K562 (cell line): ENCODE results near the gene HOTAIR. TPM values are rescaled to one million over a fixed set of nuclear protein-coding genes. Genes with fewer than 3 reads are reported as not detected.
A peak's percentile ranks its signal among the peaks of the same experiment; 100 is the strongest.

Experiments
- ATAC-seq: fragments of 200-7000 bp; cut with Tn5 transposase; 3 replicates; pipeline ENCODE4 v1.9.1; 2020; ENCODE audit warnings: moderate library complexity
- BruUV-seq: library from RNA; stranded (reverse); fragments of 400-500 nt; replicated peaks from 2 replicates; lab custom pipeline; 2021; lab: Mats Ljungman, UMichigan
- CTCF ChIA-PET: fragments of 300-600 bp; formaldehyde crosslinking; extraction: SDS; loops from one replicate; lab custom pipeline; 2021; ENCODE audit warnings: low intra/inter-chr PET ratio; lab: Yijun Ruan, JAX
- POLR2A ChIA-PET: fragments of 300-600, 350-650 bp; sonication (Branson Sonifier 250); formaldehyde crosslinking; extraction: SDS; loops from one replicate; lab custom pipeline; 2021; ENCODE audit warnings: antibody characterized with exemption, inconsistent platforms; lab: Yijun Ruan, JAX
- DNase-seq, 4 experiments: peaks; one replicate each; pipeline versions ENCODE4 v3.0.0 to v3.0.0-alpha.2; 2011 to 2018; ENCODE audit warnings: low spot score in 3 of 4, mixed read lengths in 3 of 4; ENCODE audit errors: extremely low read depth in 1 of 4
- FAIRE-seq: peaks from 2 replicates; lab custom pipeline; 2011; peaks lifted over from hg19 to GRCh38; lab: Jason Lieb, UNC
- H2AFZ ChIP-seq: 2 replicates; pipeline ENCODE4 v1.6.0; 2011; ENCODE audit warnings: low read depth, low read length, control low read depth, inconsistent platforms
- H3K27ac ChIP-seq: fragments of 200-600 bp; 3 replicates; pipeline ENCODE4 v1.8.0; 2011; ENCODE audit warnings: low read depth, mild to moderate bottlenecking, control low read depth, inconsistent platforms, low read length, moderate library complexity, mixed read lengths; ENCODE audit errors: extremely low read depth
- H3K27me3 ChIP-seq, 2 experiments: fragments of 300-600 bp in 1 of 2; 2 replicates in 1 of 2; 3 replicates in 1 of 2; pipeline versions ENCODE4 v1.6.0 to v1.8.0; 2011; ENCODE audit warnings: inconsistent platforms in 2 of 2, low read length in 2 of 2, mild to moderate bottlenecking in 1 of 2, mixed read lengths in 1 of 2, moderate library complexity in 1 of 2; ENCODE audit not compliant: control insufficient read depth in 2 of 2, insufficient read depth in 2 of 2
- H3K36me3 ChIP-seq: fragments of 300-600 bp; 3 replicates; pipeline ENCODE4 v1.8.0; 2011; ENCODE audit warnings: mild to moderate bottlenecking, low read length, inconsistent platforms; ENCODE audit not compliant: control insufficient read depth, insufficient read depth
- H3K4me1 ChIP-seq, 2 experiments: fragments of 200-600 bp in 1 of 2; replicated peaks in 1 of 2; 2 replicates in 1 of 2; 3 replicates in 1 of 2; pipeline versions ENCODE4 v1.5.1 to v1.8.0; 2011; ENCODE audit warnings: inconsistent platforms in 2 of 2, low read length in 2 of 2, mild to moderate bottlenecking in 1 of 2, mixed read lengths in 1 of 2, moderate library complexity in 1 of 2; ENCODE audit not compliant: control insufficient read depth in 2 of 2, insufficient read depth in 2 of 2
- H3K4me2 ChIP-seq: 2 replicates; pipeline ENCODE4 v1.6.1; 2011; ENCODE audit warnings: low read length, control low read depth, inconsistent platforms, mixed read lengths; ENCODE audit not compliant: insufficient read depth
- H3K4me3 ChIP-seq: fragments of 200-600 bp; sonication (generic), shearing (Covaris generic); 2 replicates; pipeline ENCODE4 v1.5.1; 2016; ENCODE audit warnings: control low read depth, inconsistent platforms
- H3K79me2 ChIP-seq: fragments of 200-600 bp; 3 replicates; pipeline ENCODE4 v1.8.0; 2011; ENCODE audit warnings: low read length, inconsistent platforms; ENCODE audit not compliant: control insufficient read depth, insufficient read depth
- H3K9ac ChIP-seq, 2 experiments: 2 replicates each; pipeline versions ENCODE4 v1.6.0 to v1.6.1; 2011; ENCODE audit warnings: low read depth in 2 of 2, low read length in 2 of 2, control low read depth in 1 of 2, inconsistent platforms in 1 of 2, mild to moderate bottlenecking in 1 of 2, mixed read lengths in 1 of 2; ENCODE audit not compliant: insufficient read depth in 1 of 2
- H3K9me1 ChIP-seq: one replicate; pipeline ENCODE4 v1.6.0; 2011; ENCODE audit warnings: inconsistent platforms, mild to moderate bottlenecking, low read length, moderate library complexity; ENCODE audit not compliant: control insufficient read depth, insufficient read depth
- H3K9me3 ChIP-seq: replicated peaks from 2 replicates; pipeline ENCODE4 v1.5.1; 2011; ENCODE audit warnings: low read depth, low read length, inconsistent platforms; ENCODE audit not compliant: control insufficient read depth, insufficient read depth
- H4K20me1 ChIP-seq: replicated peaks from 2 replicates; pipeline ENCODE4 v1.6.1; 2011; ENCODE audit warnings: low read length, inconsistent platforms, mixed read lengths; ENCODE audit not compliant: control insufficient read depth, insufficient read depth
- MIER1 ChIP-seq: fragments of 450-650 bp; IDR thresholded peaks from 2 replicates; pipeline ENCODE4 v1.6.1; 2016; ENCODE audit warnings: antibody characterized with exemption, mild to moderate bottlenecking, low read depth
- MTA1 ChIP-seq: fragments of 450-650 bp; IDR thresholded peaks from 2 replicates; pipeline ENCODE4 v1.6.1; 2017; ENCODE audit warnings: borderline replicate concordance
- MTA3 ChIP-seq: fragments of 450-650 bp; formaldehyde crosslinking; IDR thresholded peaks from 2 replicates; pipeline ENCODE4 v1.6.1; 2017; ENCODE audit warnings: mild to moderate bottlenecking, borderline replicate concordance
- MYBL2 ChIP-seq, 2 experiments: fragments of 450-650 bp in 1 of 2; sonication (generic) in 1 of 2; formaldehyde crosslinking in 1 of 2; IDR thresholded peaks; 2 replicates each; pipeline versions ENCODE4 v1.6.1 to v1.8.1; 2017 to 2022; ENCODE audit warnings: borderline replicate concordance in 1 of 2, inconsistent platforms in 1 of 2, low read depth in 1 of 2, mild to moderate bottlenecking in 1 of 2, missing genetic modification reagents in 1 of 2, moderate library complexity in 1 of 2
- NFIC ChIP-seq: fragments of 450-650 bp; IDR thresholded peaks from 2 replicates; pipeline ENCODE4 v1.6.1; 2017; ENCODE audit warnings: mild to moderate bottlenecking, inconsistent platforms
- PBX2 ChIP-seq, 2 experiments: IDR thresholded peaks in 1 of 2; conservative IDR thresholded peaks in 1 of 2; 2 replicates each; pipeline ENCODE4 v1.6.1; 2016; ENCODE audit warnings: low read depth in 2 of 2, mild to moderate bottlenecking in 1 of 2, missing compliant biosample characterization in 1 of 2, missing genetic modification characterization in 1 of 2, moderate library complexity in 1 of 2
- PCBP2 ChIP-seq: fragments of 200-400 bp; formaldehyde crosslinking; IDR thresholded peaks from 2 replicates; pipeline ENCODE4 v1.6.1; 2018; ENCODE audit warnings: low read length, low read depth, mild to moderate bottlenecking, moderate library complexity; ENCODE audit not compliant: poor library complexity, severe bottlenecking
- PHB2 ChIP-seq: fragments of 450-650 bp; IDR thresholded peaks from 2 replicates; pipeline ENCODE4 v1.6.1; 2017; ENCODE audit warnings: low read depth
- PHF21A ChIP-seq: fragments of 450-650 bp; IDR thresholded peaks from 2 replicates; pipeline ENCODE4 v1.6.1; 2017; ENCODE audit warnings: low read depth, borderline replicate concordance
- PKNOX1 ChIP-seq: fragments of 450-650 bp; IDR thresholded peaks from 2 replicates; pipeline ENCODE4 v1.6.1; 2016
- PTBP1 ChIP-seq: fragments of 200-400 bp; formaldehyde crosslinking; IDR thresholded peaks from 2 replicates; pipeline ENCODE4 v1.6.1; 2017; ENCODE audit warnings: low read depth, low read length
- RAD51 ChIP-seq: fragments of 450-650 bp; IDR thresholded peaks from 2 replicates; pipeline ENCODE4 v1.7.1; 2016; ENCODE audit warnings: low read depth, mild to moderate bottlenecking, borderline replicate concordance
- SMARCE1 ChIP-seq: fragments of 450-650 bp; IDR thresholded peaks from 2 replicates; pipeline ENCODE4 v1.7.1; 2016; ENCODE audit warnings: mild to moderate bottlenecking
- TFAM ChIP-seq: fragments of 250-450 bp; sonication (Bioruptor Pico); conservative IDR thresholded peaks from 2 replicates; pipeline ENCODE4 v1.5.0; 2021; ENCODE audit warnings: mild to moderate bottlenecking, moderate library complexity
- THRA ChIP-seq: fragments of 450-650 bp; IDR thresholded peaks from 2 replicates; pipeline ENCODE4 v1.6.1; 2017; ENCODE audit warnings: mild to moderate bottlenecking, moderate library complexity
- WGBS: fragments of 100-300 bp; shearing (Covaris generic); methylation state at CpG from one replicate; pipeline ENCODE4 v1.1.6; 2016; ENCODE audit warnings: low coverage, mixed read lengths; ENCODE audit not compliant: insufficient coverage; ENCODE audit errors: missing lambda C conversion rate; 5-methylcytosine and 5-hydroxymethylcytosine counted together
- in situ Hi-C: fragments of 300-500 bp; cut with MboI; formaldehyde crosslinking; loops from 4 replicates; pipeline ENCODE4 v1.15.0; 2018; ENCODE audit warnings: inconsistent platforms, mixed read lengths
- intact Hi-C: fragments of 100-400 bp; cut with micrococcal nuclease; formaldehyde crosslinking; loops from 2 replicates; pipeline ENCODE4 v1.14.2; 2022
- polyA plus RNA-seq, 8 experiments: library from polyadenylated mRNA; depleted of rRNA in 4 of 8; stranded (reverse) in 5 of 8; unstranded in 3 of 8; fragments of >200 nt; fragmentation: Nextera tagmentation in 2 of 8; fragmentation: Illumina TruSeq in 1 of 8; extraction: Ambion mirVana in 2 of 8; extraction: Trizol in 1 of 8; gene quantifications; 2 replicates each; pipeline versions ENCODE4 v1.2.1 to v1.2.3, GENCODE V29; 2011 to 2014; ENCODE audit warnings: inconsistent platforms in 1 of 8, missing spikeins in 1 of 8
- total RNA-seq, 7 experiments: library from RNA; depleted of rRNA in 6 of 7; stranded (reverse); fragments of >200 nt in 6 of 7; fragmentation: Illumina TruSeq in 2 of 7; extraction: Trizol in 2 of 7; gene quantifications; 2 replicates each; pipeline versions ENCODE4 v1.2.1 to v1.2.3, GENCODE V29; 2011 to 2021; ENCODE audit warnings: low replicate concordance in 1 of 7

HOTAIR gene
- total and polyA plus RNA-seq, 9 of the 15 experiments (the other 6 are each of a cell fraction or from before 2014, with no cell fraction given), result 0.04 TPM; not detected in 8

- H3K4me3 ChIP-seq, result peak overlapping the region; percentile 60
- intact Hi-C loops, result loop anchor here (10.0 kb wide), 1 partner anchor 278 kb away; no protein-coding TSS in a partner anchor
- ChIA-PET POLR2A (interaction anchor here (0.5 to 2.1 kb wide), 12 partner anchors 9 to 354 kb away, joined by 3 to 10 read pairs (median 4); partner anchors contain the start of genes HOXC5, HOXC6 and HOXC8), CTCF (interaction anchor here (1.0 kb wide), 1 partner anchor 12 kb away, joined by 3 read pairs; no protein-coding TSS in a partner anchor)
- peak overlapping the region; percentile 82 to 98 for H3K9ac ChIP-seq
- H3K4me2 ChIP-seq, result peak overlapping the region; percentile 91
- H4K20me1 ChIP-seq, result no peaks in the 10 kb centered on the region
- H3K79me2 ChIP-seq, result peaks cover 3% of the 10 kb centered on the region; the same call in 2 of the 3 replicates
- H3K27me3 ChIP-seq, result no peaks in the 10 kb centered on the region
- H3K9me1 ChIP-seq, result no peaks in the 10 kb centered on the region
- peak overlapping the region; percentile 86 for H3K27ac ChIP-seq
- in situ Hi-C loops, result no loop called here
- peaks cover 10 to 44% of the 10 kb centered on the region in 2 experiments for H3K4me1 ChIP-seq
- peak overlapping the region; percentile 97 for H2AFZ ChIP-seq
- TSS peak; percentile 92 for BruUV-seq
- DNase-seq (peak in 3 of 4 experiments; percentile 35 to 56 (median 49)), FAIRE-seq (no peak), ATAC-seq (peak; percentile 59)
- WGBS, result 2% methylated on average over 19 of the region's 24 CpGs
- H3K9me3 ChIP-seq, result no peaks in the 10 kb centered on the region
- H3K36me3 ChIP-seq, result no peaks in the 10 kb centered on the region
- TF ChIP-seq MTA1, result peak; percentile 57
- no peak for TF ChIP-seq NFIC
- 0 out of 2 replicates have a peak, but pooled peaks have one; percentile 22 for TF ChIP-seq PHB2
- 0 out of 2 replicates have a peak, but pooled peaks have one; percentile 74 for TF ChIP-seq MIER1
- TF ChIP-seq MYBL2 (IDR thresholded peaks at IDR 0.05; ENCODE audit: low read depth), result no peak
- no peak for TF ChIP-seq MYBL2 (CRISPR knock-in tag; IDR thresholded peaks at IDR 0.05; ENCODE audit: borderline replicate concordance)
- peak; percentile 26; the same call in 1 of the 2 replicates for TF ChIP-seq MTA3
- 0 out of 2 replicates have a peak, but pooled peaks have one; percentile 19 for TF ChIP-seq PTBP1
- TF ChIP-seq TFAM (CRISPR knock-in tag), result no peak
- no peak for TF ChIP-seq RAD51
- peak; percentile 62 for TF ChIP-seq SMARCE1
- 0 out of 2 replicates have a peak, but pooled peaks have one; percentile 25 for TF ChIP-seq PHF21A
- no peak for TF ChIP-seq THRA
- TF ChIP-seq PBX2 (CRISPR knock-in tag; IDR thresholded peaks at IDR 0.05; ENCODE audit: low read depth), result no peak
- peak; percentile 73 for TF ChIP-seq PBX2 (tag; conservative IDR thresholded peaks at IDR 0.05; ENCODE audit: low read depth)
- TF ChIP-seq PCBP2, result no peak
- TF ChIP-seq PKNOX1, result peak; percentile 89
These were observed 42.5 kb upstream of the HOTAIR start for GRCh38 chr12:54017027-54017788.
